KMS-11 (cell line): Measurements from ENCODE around the gene CYSTM1.

ENCODE experiments used
- H2AFZ ChIP-seq: fragments of 200-600 bp; sonication (generic); 2 replicates; pipeline ENCODE4 v1.6.1; 2016; ENCODE audit warnings: antibody characterized with exemption, mixed run types, low read depth
- H3K27ac ChIP-seq: fragments of 200-600 bp; sonication (generic); 2 replicates; pipeline ENCODE4 v1.6.1; 2016; ENCODE audit warnings: mild to moderate bottlenecking, mixed run types
- H3K27me3 ChIP-seq: fragments of 200-600 bp; sonication (generic); 2 replicates; pipeline ENCODE4 v1.6.1; 2017; ENCODE audit warnings: mild to moderate bottlenecking, low read depth, mixed run types, moderate library complexity; ENCODE audit not compliant: insufficient read depth
- H3K36me3 ChIP-seq: fragments of 200-600 bp; sonication (generic); 2 replicates; pipeline ENCODE4 v1.6.1; 2017; ENCODE audit warnings: mild to moderate bottlenecking, mixed run types; ENCODE audit not compliant: insufficient read depth
- H3K4me1 ChIP-seq: fragments of 200-600 bp; sonication (generic); 2 replicates; pipeline ENCODE4 v1.6.1; 2016; ENCODE audit warnings: mild to moderate bottlenecking, low read depth, mixed run types; ENCODE audit not compliant: poor library complexity, severe bottlenecking
- H3K4me2 ChIP-seq: fragments of 200-600 bp; sonication (generic); 2 replicates; pipeline ENCODE4 v1.7.0; 2016; ENCODE audit warnings: mild to moderate bottlenecking, mixed run types
- H3K4me3 ChIP-seq: fragments of 200-600 bp; sonication (generic); IDR thresholded peaks from 2 replicates; pipeline ENCODE4 v1.6.1; 2017; ENCODE audit warnings: low read depth, low read length, mixed read lengths; ENCODE audit not compliant: insufficient read depth
- H3K79me2 ChIP-seq: fragments of 200-600 bp; sonication (generic); 2 replicates; pipeline ENCODE4 v1.6.1; 2016; ENCODE audit warnings: low read depth, mixed run types; ENCODE audit not compliant: insufficient read depth
- H3K9ac ChIP-seq: fragments of 200-600 bp; sonication (generic); 2 replicates; pipeline ENCODE4 v1.6.1; 2016; ENCODE audit warnings: mild to moderate bottlenecking, mixed run types
- H4K20me1 ChIP-seq: fragments of 200-600 bp; sonication (generic); 2 replicates; pipeline ENCODE4 v1.6.1; 2016; ENCODE audit warnings: mild to moderate bottlenecking, mixed run types; ENCODE audit not compliant: insufficient read depth
- CTCF ChIP-seq: fragments of 200-600 bp; sonication (generic); conservative IDR thresholded peaks from 2 replicates; pipeline ENCODE4 v1.6.1; 2017; ENCODE audit warnings: low read depth, mild to moderate bottlenecking, antibody characterized with exemption, low read length, moderate library complexity, mixed read lengths

Gene CYSTM1

GRCh38 chr5:140142246-140142645 is 32.7 kb upstream of the CYSTM1 start:
- no peak overlapping the region for H3K27ac ChIP-seq
- no peak overlapping the region for H3K9ac ChIP-seq
- no peaks in the 10 kb centered on the region for H3K27me3 ChIP-seq
- no peak overlapping the region for H3K4me3 ChIP-seq
- H3K79me2 ChIP-seq = no peaks in the 10 kb centered on the region
- TF ChIP-seq CTCF = no peak
- H3K4me1 ChIP-seq = no peaks in the 10 kb centered on the region
- no peaks in the 10 kb centered on the region for H3K36me3 ChIP-seq
- H2AFZ ChIP-seq = no peak overlapping the region
- H3K4me2 ChIP-seq = no peak overlapping the region
- no peaks in the 10 kb centered on the region for H4K20me1 ChIP-seq

GRCh38 chr5:140142856-140143255 is 32.1 kb upstream of the CYSTM1 start:
- H3K79me2 ChIP-seq = no peaks in the 10 kb centered on the region
- no peak overlapping the region for H3K9ac ChIP-seq
- no peak overlapping the region for H2AFZ ChIP-seq
- no peak overlapping the region for H3K27ac ChIP-seq
- no peak for TF ChIP-seq CTCF
- no peaks in the 10 kb centered on the region for H3K4me1 ChIP-seq
- no peaks in the 10 kb centered on the region for H3K36me3 ChIP-seq
- no peaks in the 10 kb centered on the region for H4K20me1 ChIP-seq
- H3K4me2 ChIP-seq = no peak overlapping the region
- H3K4me3 ChIP-seq = no peak overlapping the region
- H3K27me3 ChIP-seq = no peaks in the 10 kb centered on the region

- Histone ChIP-seq H3K4me3 (no peak overlapping the region), H2AFZ (no peak overlapping the region), H3K4me1 (no peaks in the 10 kb centered on the region), H3K27me3 (no peaks in the 10 kb centered on the region), H3K27ac (no peak overlapping the region), H3K36me3 (no peaks in the 10 kb centered on the region), H3K9ac (no peak overlapping the region), H3K4me2 (no peak overlapping the region), H3K79me2 (no peaks in the 10 kb centered on the region), H4K20me1 (no peaks in the 10 kb centered on the region)
- TF ChIP-seq CTCF = no peak
Observed at GRCh38 chr5:140143521-140144258, 31.3 kb upstream of the CYSTM1 start.

GRCh38 chr5:140145256-140145655 is 29.7 kb upstream of the CYSTM1 start:
- H3K27me3 ChIP-seq = no peaks in the 10 kb centered on the region
- H2AFZ ChIP-seq = no peak overlapping the region
- H4K20me1 ChIP-seq = no peaks in the 10 kb centered on the region
- no peak overlapping the region for H3K4me2 ChIP-seq
- H3K4me1 ChIP-seq = no peaks in the 10 kb centered on the region
- no peaks in the 10 kb centered on the region for H3K36me3 ChIP-seq
- H3K4me3 ChIP-seq = no peak overlapping the region
- H3K27ac ChIP-seq = no peak overlapping the region
- H3K79me2 ChIP-seq = no peaks in the 10 kb centered on the region
- no peak overlapping the region for H3K9ac ChIP-seq
- TF ChIP-seq CTCF = no peak
